ENCODE measurements around the gene MAD1L1. TPM values are rescaled to one million over a fixed set of nuclear protein-coding genes. Genes with fewer than 3 reads are reported as not detected.

MAD1L1 gene
- total RNA-seq, 2 experiments from 2014 or later: 157 to 160 TPM

- no peaks in the 10 kb centered on the region for H3K27me3 ChIP-seq (ENCODE audit: control insufficient read depth in 1 of 2, insufficient read depth in 2 of 2, low read length in 2 of 2)
- intact Hi-C loops (cut with DNase I, micrococcal nuclease): no loop called here
- no peak for TF ChIP-seq CTCF (IDR thresholded peaks at IDR 0.05)
- Mint-ChIP-seq H3K4me1 (ENCODE audit: low read depth) (no peaks in the 10 kb centered on the region), H3K36me3 (ENCODE audit: low read depth) (peaks cover 58% of the 10 kb centered on the region), H3K4me3 (no peak overlapping the region), H3K27me3 (no peaks in the 10 kb centered on the region), H3K9me3 (no peaks in the 10 kb centered on the region), H3K27ac (no peak overlapping the region)
- H3K4me1 ChIP-seq (ENCODE audit: insufficient read depth, low read length): no peaks in the 10 kb centered on the region
- ATAC-seq (ENCODE audit: poor library complexity) (no peak), DNase-seq (no peak)
- CTCF ChIA-PET: no interaction called here
- POLR2A ChIA-PET: no interaction called here
- H3K27ac ChIP-seq (ENCODE audit: low read depth in 1 of 2, low read length in 2 of 2): no peak overlapping the region
- H3K36me3 ChIP-seq (ENCODE audit: insufficient read depth, low read length): peaks cover 63% of the 10 kb centered on the region
- no peaks in the 10 kb centered on the region for H3K9me3 ChIP-seq (ENCODE audit: control insufficient read depth in 1 of 2, insufficient read depth in 1 of 2, low read length in 2 of 2)
- no peak overlapping the region for H3K4me3 ChIP-seq (ENCODE audit: low read length)
Observed at GRCh38 chr7:2222516-2222915, 10.2 kb downstream of the MAD1L1 start.

GRCh38 chr7:2220954-2221353 lies 11.8 kb downstream of the MAD1L1 start:
- Mint-ChIP-seq H3K27me3 (no peaks in the 10 kb centered on the region), H3K9me3 (no peaks in the 10 kb centered on the region), H3K36me3 (ENCODE audit: low read depth) (peaks cover 57% of the 10 kb centered on the region), H3K4me1 (ENCODE audit: low read depth) (no peaks in the 10 kb centered on the region), H3K4me3 (no peak overlapping the region), H3K27ac (no peak overlapping the region)
- Histone ChIP-seq H3K4me1 (ENCODE audit: insufficient read depth, low read length) (no peaks in the 10 kb centered on the region), H3K27me3 (ENCODE audit: control insufficient read depth in 1 of 2, insufficient read depth in 2 of 2, low read length in 2 of 2) (no peaks in the 10 kb centered on the region), H3K27ac (ENCODE audit: low read depth in 1 of 2, low read length in 2 of 2) (no peak overlapping the region), H3K36me3 (ENCODE audit: insufficient read depth, low read length) (peaks cover 73% of the 10 kb centered on the region), H3K4me3 (ENCODE audit: low read length) (no peak overlapping the region), H3K9me3 (ENCODE audit: control insufficient read depth in 1 of 2, insufficient read depth in 1 of 2, low read length in 2 of 2) (no peaks in the 10 kb centered on the region)
- ChIA-PET POLR2A (no interaction called here), CTCF (no interaction called here)
- intact Hi-C loops (cut with DNase I, micrococcal nuclease): no loop called here
- TF ChIP-seq CTCF (IDR thresholded peaks at IDR 0.05): no peak
- ATAC-seq (ENCODE audit: poor library complexity) (no peak), DNase-seq (no peak)

GRCh38 chr7:2220506-2220905 lies 12.2 kb downstream of the MAD1L1 start:
- Histone ChIP-seq H3K4me3 (ENCODE audit: low read length) (no peak overlapping the region), H3K27me3 (ENCODE audit: control insufficient read depth in 1 of 2, insufficient read depth in 2 of 2, low read length in 2 of 2) (no peaks in the 10 kb centered on the region), H3K36me3 (ENCODE audit: insufficient read depth, low read length) (peaks cover 73% of the 10 kb centered on the region), H3K9me3 (ENCODE audit: control insufficient read depth in 1 of 2, insufficient read depth in 1 of 2, low read length in 2 of 2) (no peaks in the 10 kb centered on the region), H3K4me1 (ENCODE audit: insufficient read depth, low read length) (no peaks in the 10 kb centered on the region), H3K27ac (ENCODE audit: low read depth in 1 of 2, low read length in 2 of 2) (no peak overlapping the region)
- Mint-ChIP-seq H3K27ac (no peak overlapping the region), H3K27me3 (no peaks in the 10 kb centered on the region), H3K4me1 (ENCODE audit: low read depth) (no peaks in the 10 kb centered on the region), H3K4me3 (no peak overlapping the region), H3K9me3 (no peaks in the 10 kb centered on the region), H3K36me3 (ENCODE audit: low read depth) (peaks cover 57% of the 10 kb centered on the region)
- no peak for TF ChIP-seq CTCF (IDR thresholded peaks at IDR 0.05)
- ChIA-PET POLR2A (no interaction called here), CTCF (no interaction called here)
- ATAC-seq (ENCODE audit: poor library complexity): no peak
- intact Hi-C loops (cut with DNase I, micrococcal nuclease): no loop called here
- DNase-seq: no peak
